ENCODE results near the gene RNF17.

GRCh38 chr13:24894972-24895300 lies 131.0 kb downstream of the RNF17 start:
- TF ChIP-seq POLR2A (IDR thresholded peaks at IDR 0.05) = no peak
- TF ChIP-seq CTCF (IDR thresholded peaks at IDR 0.05) = no peak

Measured in gastroesophageal sphincter (tissue), 3 donors.